ENCODE measurements around the gene LEFTY2.
"Not testable (repeated sequence)": the region's sequence is repeated elsewhere in the genome, so short reads cannot be mapped to it uniquely, and the experiment has no call there.

Gene LEFTY2

GRCh38 chr1:225933072-225933471 is 7.9 kb downstream of the LEFTY2 start:
- Histone ChIP-seq H3K9me3 (ENCODE audit: insufficient read depth, low read depth, low read length) (no peaks in the 10 kb centered on the region), H3K36me3 (ENCODE audit: insufficient read depth, low read length) (no peaks in the 10 kb centered on the region), H3K9me2 (replicated peaks; ENCODE audit: low read depth, low read length) (no peaks in the 10 kb centered on the region), H3F3A (ENCODE audit: low read depth) (no peaks in the 10 kb centered on the region), H2AFZ (ENCODE audit: low read length) (no peak overlapping the region), H3K4me3 (ENCODE audit: low read length, poor library complexity, severe bottlenecking) (no peak overlapping the region), H4K20me1 (ENCODE audit: insufficient read depth, low read length, poor library complexity, severe bottlenecking) (no peaks in the 10 kb centered on the region), H3K79me2 (ENCODE audit: insufficient read depth, low read length) (no peaks in the 10 kb centered on the region), H3K4me1 (ENCODE audit: insufficient read depth, low read length, poor library complexity, severe bottlenecking) (peaks cover 13% of the 10 kb centered on the region), H3K4me2 (ENCODE audit: low read depth, low read length, poor library complexity, severe bottlenecking) (no peak overlapping the region), H3K27me3 (ENCODE audit: insufficient read depth, low read length, poor library complexity, severe bottlenecking) (no peaks in the 10 kb centered on the region), H3K9ac (ENCODE audit: low read depth, low read length, poor library complexity, severe bottlenecking) (no peak overlapping the region)
- TF ChIP-seq CTCF (conservative IDR thresholded peaks at IDR 0.05; ENCODE audit: low read length) (no peak), EZH2phosphoT487 (IDR thresholded peaks at IDR 0.05; ENCODE audit: borderline replicate concordance) (no peak)

GRCh38 chr1:225931270-225932136 is 9.5 kb downstream of the LEFTY2 start:
- Histone ChIP-seq H3K4me3 (ENCODE audit: low read length, poor library complexity, severe bottlenecking) (no peak overlapping the region), H2AFZ (ENCODE audit: low read length) (peak overlapping the region; percentile 80), H3K9me2 (replicated peaks; ENCODE audit: low read depth, low read length) (no peaks in the 10 kb centered on the region), H3K9me3 (ENCODE audit: insufficient read depth, low read depth, low read length) (no peaks in the 10 kb centered on the region), H4K20me1 (ENCODE audit: insufficient read depth, low read length, poor library complexity, severe bottlenecking) (no peaks in the 10 kb centered on the region), H3K4me2 (ENCODE audit: low read depth, low read length, poor library complexity, severe bottlenecking) (no peak overlapping the region), H3K9ac (ENCODE audit: low read depth, low read length, poor library complexity, severe bottlenecking) (no peak overlapping the region), H3F3A (ENCODE audit: low read depth) (no peaks in the 10 kb centered on the region), H3K4me1 (ENCODE audit: insufficient read depth, low read length, poor library complexity, severe bottlenecking) (peaks cover 21% of the 10 kb centered on the region), H3K79me2 (ENCODE audit: insufficient read depth, low read length) (no peaks in the 10 kb centered on the region), H3K27me3 (ENCODE audit: insufficient read depth, low read length, poor library complexity, severe bottlenecking) (no peaks in the 10 kb centered on the region), H3K36me3 (ENCODE audit: insufficient read depth, low read length) (no peaks in the 10 kb centered on the region)
- TF ChIP-seq EZH2phosphoT487 (IDR thresholded peaks at IDR 0.05; ENCODE audit: borderline replicate concordance) = no peak
- no peak for TF ChIP-seq CTCF (conservative IDR thresholded peaks at IDR 0.05; ENCODE audit: low read length)

GRCh38 chr1:225930566-225930965 is 10.5 kb downstream of the LEFTY2 start:
- Histone ChIP-seq H3K36me3 (ENCODE audit: insufficient read depth, low read length) (no peaks in the 10 kb centered on the region), H3K4me3 (ENCODE audit: low read length, poor library complexity, severe bottlenecking) (no peak overlapping the region), H3K9me2 (replicated peaks; ENCODE audit: low read depth, low read length) (no peaks in the 10 kb centered on the region), H2AFZ (ENCODE audit: low read length) (peak overlapping the region; percentile 80; the same call in 1 of the 2 replicates), H3K4me2 (ENCODE audit: low read depth, low read length, poor library complexity, severe bottlenecking) (no peak overlapping the region), H3K27me3 (ENCODE audit: insufficient read depth, low read length, poor library complexity, severe bottlenecking) (no peaks in the 10 kb centered on the region), H3K4me1 (ENCODE audit: insufficient read depth, low read length, poor library complexity, severe bottlenecking) (peaks cover 23% of the 10 kb centered on the region), H3K9me3 (ENCODE audit: insufficient read depth, low read depth, low read length) (no peaks in the 10 kb centered on the region), H3K9ac (ENCODE audit: low read depth, low read length, poor library complexity, severe bottlenecking) (no peak overlapping the region), H3F3A (ENCODE audit: low read depth) (no peaks in the 10 kb centered on the region), H3K79me2 (ENCODE audit: insufficient read depth, low read length) (no peaks in the 10 kb centered on the region), H4K20me1 (ENCODE audit: insufficient read depth, low read length, poor library complexity, severe bottlenecking) (no peaks in the 10 kb centered on the region)
- no peak for TF ChIP-seq EZH2phosphoT487 (IDR thresholded peaks at IDR 0.05; ENCODE audit: borderline replicate concordance)
- TF ChIP-seq CTCF (conservative IDR thresholded peaks at IDR 0.05; ENCODE audit: low read length) = no peak

- H3K79me2 ChIP-seq (ENCODE audit: insufficient read depth, low read length); H3K4me3 ChIP-seq (ENCODE audit: low read length, poor library complexity, severe bottlenecking); H3K36me3 ChIP-seq (ENCODE audit: insufficient read depth, low read length); H3K9me2 ChIP-seq (replicated peaks; ENCODE audit: low read depth, low read length); H3K9me3 ChIP-seq (ENCODE audit: insufficient read depth, low read depth, low read length); H4K20me1 ChIP-seq (ENCODE audit: insufficient read depth, low read length, poor library complexity, severe bottlenecking); H2AFZ ChIP-seq (ENCODE audit: low read length); H3K4me2 ChIP-seq (ENCODE audit: low read depth, low read length, poor library complexity, severe bottlenecking); H3K9ac ChIP-seq (ENCODE audit: low read depth, low read length, poor library complexity, severe bottlenecking); H3K27me3 ChIP-seq (ENCODE audit: insufficient read depth, low read length, poor library complexity, severe bottlenecking); H3F3A ChIP-seq (ENCODE audit: low read depth): not testable (repeated sequence)
- H3K4me1 ChIP-seq (ENCODE audit: insufficient read depth, low read length, poor library complexity, severe bottlenecking) = peaks cover 26% of the 10 kb centered on the region
These were observed 11.6 kb downstream of the LEFTY2 start for GRCh38 chr1:225929462-225929861.

Measured in Loucy (cell line).